ENCODE results near the gene PLA2G6.

Gene PLA2G6

GRCh38 chr22:38181453-38182200, at the start of gene PLA2G6:
TSS of gene PLA2G6 (minus strand) at chr22:38181830. CDS start at chr22:38169426, 12,404 bp downstream.
- FAIRE-seq: peak; percentile 28

- no peak for FAIRE-seq
These were observed 49.3 kb upstream of the PLA2G6 start for GRCh38 chr22:38230916-38231315.

- FAIRE-seq: no peak
These were observed 48.6 kb upstream of the PLA2G6 start for GRCh38 chr22:38230108-38230825.

GRCh38 chr22:38228873-38229740, 47.5 kb upstream of the PLA2G6 start:
- FAIRE-seq: no peak

GRCh38 chr22:38228326-38228872, 46.8 kb upstream of the PLA2G6 start:
- no peak for FAIRE-seq

GRCh38 chr22:38226853-38227649, 45.4 kb upstream of the PLA2G6 start:
- no peak for FAIRE-seq

GRCh38 chr22:38223289-38223960, 41.8 kb upstream of the PLA2G6 start:
- FAIRE-seq: no peak

GRCh38 chr22:38222797-38223119, 41.1 kb upstream of the PLA2G6 start:
- no peak for FAIRE-seq

- FAIRE-seq: no peak
These were observed 40.5 kb upstream of the PLA2G6 start for GRCh38 chr22:38221908-38222796.

- no peak for FAIRE-seq
These were observed 39.8 kb upstream of the PLA2G6 start for GRCh38 chr22:38221407-38221806.

GRCh38 chr22:38220653-38221386, 39.2 kb upstream of the PLA2G6 start:
- no peak for FAIRE-seq

GRCh38 chr22:38220163-38220562, 38.5 kb upstream of the PLA2G6 start:
- FAIRE-seq: no peak

GRCh38 chr22:38219632-38220031, 38.0 kb upstream of the PLA2G6 start:
- FAIRE-seq: no peak

GRCh38 chr22:38218661-38219622, 37.3 kb upstream of the PLA2G6 start:
- no peak for FAIRE-seq

- no peak for FAIRE-seq
These were observed 33.8 kb upstream of the PLA2G6 start for GRCh38 chr22:38215156-38216038.

GRCh38 chr22:38214302-38215056, 32.8 kb upstream of the PLA2G6 start:
- no peak for FAIRE-seq

- FAIRE-seq: no peak
These were observed 32.3 kb upstream of the PLA2G6 start for GRCh38 chr22:38213990-38214301.
